ENCODE results near the gene C1QTNF7. TPM values are rescaled to one million over a fixed set of nuclear protein-coding genes. Genes with fewer than 3 reads are reported as not detected.

The C1QTNF7 gene
- total RNA-seq, 2 experiments from 2014 or later, result not detected

- no peaks in the 10 kb centered on the region for H4K20me1 ChIP-seq (ENCODE audit: insufficient read depth, low read length)
- H3K36me3 ChIP-seq (ENCODE audit: insufficient read depth, low read length), result no peaks in the 10 kb centered on the region
- intact Hi-C loops (cut with micrococcal nuclease; ENCODE audit: unreplicated experiment), result no loop called here
- no peak overlapping the region for H3K27ac ChIP-seq (ENCODE audit: low read depth, low read length, poor library complexity, severe bottlenecking)
- H3K9me2 ChIP-seq (ENCODE audit: insufficient read depth, low read length), result no peaks in the 10 kb centered on the region
- CTCF ChIA-PET (ENCODE audit: unreplicated experiment), result no interaction called here
- no peak overlapping the region for H2AFZ ChIP-seq (ENCODE audit: low read length)
- POLR2A ChIA-PET, result interaction anchor here (0.6 to 1.7 kb wide), 4 partner anchors 10 to 1355 kb away, joined by 3 to 4 read pairs (median 4); no protein-coding TSS in a partner anchor
- H3K4me1 ChIP-seq (ENCODE audit: insufficient read depth, low read length, poor library complexity, severe bottlenecking), result peaks cover 8% of the 10 kb centered on the region
- no peaks in the 10 kb centered on the region for H3K9me3 ChIP-seq (ENCODE audit: low read length)
- no peaks in the 10 kb centered on the region for H3K79me2 ChIP-seq (ENCODE audit: insufficient read depth, low read depth, low read length)
- no peak for TF ChIP-seq EZH2phosphoT487 (IDR thresholded peaks at IDR 0.05; ENCODE audit: borderline replicate concordance, low read depth, low read length)
- TF ChIP-seq CTCF (conservative IDR thresholded peaks at IDR 0.05; ENCODE audit: low read length), result no peak
- DNase-seq (ENCODE audit: low spot score), result no peak
- BruUV-seq (replicated peaks), result no TSS peak
- H3K4me2 ChIP-seq (ENCODE audit: low read length), result no peak overlapping the region
- H3K4me3 ChIP-seq (ENCODE audit: low read depth, low read length, poor library complexity, severe bottlenecking), result no peak overlapping the region
Measured at GRCh38 chr4:15398732-15399131, 29.1 kb upstream of the C1QTNF7 start.

- Histone ChIP-seq H3K9me3 (ENCODE audit: low read length) (no peaks in the 10 kb centered on the region), H3K36me3 (ENCODE audit: insufficient read depth, low read length) (no peaks in the 10 kb centered on the region), H3K4me2 (ENCODE audit: low read length) (no peak overlapping the region), H3K4me1 (ENCODE audit: insufficient read depth, low read length, poor library complexity, severe bottlenecking) (peaks cover 8% of the 10 kb centered on the region), H2AFZ (ENCODE audit: low read length) (no peak overlapping the region), H3K79me2 (ENCODE audit: insufficient read depth, low read depth, low read length) (no peaks in the 10 kb centered on the region), H3K9me2 (ENCODE audit: insufficient read depth, low read length) (no peaks in the 10 kb centered on the region), H3K27ac (ENCODE audit: low read depth, low read length, poor library complexity, severe bottlenecking) (no peak overlapping the region), H3K4me3 (ENCODE audit: low read depth, low read length, poor library complexity, severe bottlenecking) (no peak overlapping the region), H4K20me1 (ENCODE audit: insufficient read depth, low read length) (no peaks in the 10 kb centered on the region)
- TF ChIP-seq CTCF (conservative IDR thresholded peaks at IDR 0.05; ENCODE audit: low read length) (no peak), EZH2phosphoT487 (IDR thresholded peaks at IDR 0.05; ENCODE audit: borderline replicate concordance, low read depth, low read length) (no peak)
- CTCF ChIA-PET (ENCODE audit: unreplicated experiment), result no interaction called here
- BruUV-seq (replicated peaks), result no TSS peak
- intact Hi-C loops (cut with micrococcal nuclease; ENCODE audit: unreplicated experiment), result loop anchor here (2.0 kb wide), 1 partner anchor 57 kb away; no protein-coding TSS in a partner anchor
- POLR2A ChIA-PET, result interaction anchor here (1.3 to 1.5 kb wide), 3 partner anchors 9 to 58 kb away, joined by 4 to 5 read pairs (median 4); no protein-coding TSS in a partner anchor
- no peak for DNase-seq (ENCODE audit: low spot score)
Measured at GRCh38 chr4:15400226-15400625, 27.6 kb upstream of the C1QTNF7 start.

- H3K9me2 ChIP-seq (ENCODE audit: insufficient read depth, low read length), result no peaks in the 10 kb centered on the region
- CTCF ChIA-PET (ENCODE audit: unreplicated experiment), result no interaction called here
- H3K27ac ChIP-seq (ENCODE audit: low read depth, low read length, poor library complexity, severe bottlenecking), result no peak overlapping the region
- H3K4me1 ChIP-seq (ENCODE audit: insufficient read depth, low read length, poor library complexity, severe bottlenecking), result peaks cover 8% of the 10 kb centered on the region
- no peaks in the 10 kb centered on the region for H3K79me2 ChIP-seq (ENCODE audit: insufficient read depth, low read depth, low read length)
- no peak for TF ChIP-seq EZH2phosphoT487 (IDR thresholded peaks at IDR 0.05; ENCODE audit: borderline replicate concordance, low read depth, low read length)
- TF ChIP-seq CTCF (conservative IDR thresholded peaks at IDR 0.05; ENCODE audit: low read length), result no peak
- intact Hi-C loops (cut with micrococcal nuclease; ENCODE audit: unreplicated experiment), result loop anchor here (1.0 to 2.0 kb wide), 2 partner anchors 15 to 56 kb away; no protein-coding TSS in a partner anchor
- peak overlapping the region; percentile 10; the same call in 1 of the 2 replicates for H3K4me2 ChIP-seq (ENCODE audit: low read length)
- H3K9me3 ChIP-seq (ENCODE audit: low read length), result no peaks in the 10 kb centered on the region
- BruUV-seq (replicated peaks), result no TSS peak
- no peaks in the 10 kb centered on the region for H3K36me3 ChIP-seq (ENCODE audit: insufficient read depth, low read length)
- H3K4me3 ChIP-seq (ENCODE audit: low read depth, low read length, poor library complexity, severe bottlenecking), result no peak overlapping the region
- POLR2A ChIA-PET, result interaction anchor here (0.6 to 1.3 kb wide), 7 partner anchors 11 to 1947 kb away, joined by 3 to 4 read pairs (median 3); no protein-coding TSS in a partner anchor
- H2AFZ ChIP-seq (ENCODE audit: low read length), result peak overlapping the region; percentile 27; the same call in 1 of the 2 replicates
- DNase-seq (ENCODE audit: low spot score), result no peak
- H4K20me1 ChIP-seq (ENCODE audit: insufficient read depth, low read length), result no peaks in the 10 kb centered on the region
Measured at GRCh38 chr4:15400981-15401671, 26.7 kb upstream of the C1QTNF7 start.
